GM19467 (cell line): ENCODE measurements around the gene CASP3.
"Not testable (repeated sequence)": the region's sequence is repeated elsewhere in the genome, so short reads cannot be mapped to it uniquely, and the experiment has no call there.

Experiments used
- ATAC-seq: cut with Tn5 transposase; IDR thresholded peaks from one replicate; pipeline ENCODE4 v1.9.1; 2021; ENCODE audit warnings: mild to moderate bottlenecking, moderate library complexity; ENCODE audit not compliant: unreplicated experiment

The CASP3 gene

DNA sequence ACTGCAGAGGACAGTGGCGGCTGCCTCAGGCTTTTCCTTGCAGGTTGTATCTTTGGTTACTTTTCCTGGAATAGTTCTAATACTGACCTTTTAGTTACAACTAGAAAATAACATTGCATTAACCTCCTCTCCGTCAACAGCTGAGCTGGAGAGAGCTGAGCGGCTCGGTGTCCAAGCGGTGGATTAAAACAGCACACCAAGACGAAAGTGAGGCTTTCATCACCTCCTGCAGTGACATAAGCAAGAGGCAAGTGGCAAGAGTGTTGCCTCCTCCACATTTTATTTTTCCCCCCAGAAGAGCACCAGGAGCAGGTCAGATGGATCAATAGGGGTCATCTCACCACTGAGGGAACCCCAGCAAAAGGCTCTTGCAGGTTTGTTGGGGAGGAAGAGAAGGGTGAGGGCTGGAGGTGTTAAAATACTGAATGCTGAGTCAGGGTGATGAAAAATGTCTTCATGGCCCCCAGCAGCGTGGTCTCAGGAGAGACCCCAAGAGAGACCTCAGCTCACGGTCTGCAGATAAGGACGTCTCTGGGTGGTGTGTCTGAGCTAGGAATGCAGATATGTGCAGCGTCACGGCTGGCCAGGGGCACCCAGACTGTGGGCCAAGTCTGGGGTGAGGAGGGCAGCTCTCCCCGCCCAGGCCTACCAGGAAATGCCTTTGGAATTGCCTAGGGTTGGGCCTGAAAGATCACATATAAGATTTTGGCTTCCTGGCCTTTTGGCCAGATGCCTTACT lies 50.3 kb downstream of the CASP3 start:
- ATAC-seq = no peak

DNA sequence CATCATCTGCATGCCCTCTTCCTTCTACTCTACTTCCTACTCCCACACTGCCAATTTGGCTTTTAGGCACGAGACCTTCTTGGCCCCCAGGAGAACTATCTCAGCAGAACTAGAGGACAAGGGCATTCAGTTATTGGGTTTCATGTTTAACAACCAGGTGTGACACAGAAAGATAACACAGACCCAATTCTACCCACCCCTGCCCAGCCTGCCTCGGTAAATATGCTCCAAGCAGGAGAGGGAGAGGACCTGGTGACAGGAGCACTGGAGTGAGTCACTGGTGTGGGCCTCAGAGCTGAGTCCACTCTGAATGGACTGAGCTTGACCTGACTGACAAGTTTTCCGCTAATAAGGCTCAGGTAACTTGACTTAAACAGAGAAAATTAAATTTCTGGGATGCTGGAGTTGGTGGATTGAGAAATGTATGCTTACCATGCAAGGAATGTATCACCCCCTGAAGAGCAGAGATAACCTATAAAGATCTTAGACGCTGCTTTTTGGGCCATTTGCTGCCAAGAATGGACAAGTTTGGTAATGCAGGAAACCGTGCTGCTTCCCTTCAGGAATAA lies 52.5 kb downstream of the CASP3 start:
- ATAC-seq = no peak

DNA sequence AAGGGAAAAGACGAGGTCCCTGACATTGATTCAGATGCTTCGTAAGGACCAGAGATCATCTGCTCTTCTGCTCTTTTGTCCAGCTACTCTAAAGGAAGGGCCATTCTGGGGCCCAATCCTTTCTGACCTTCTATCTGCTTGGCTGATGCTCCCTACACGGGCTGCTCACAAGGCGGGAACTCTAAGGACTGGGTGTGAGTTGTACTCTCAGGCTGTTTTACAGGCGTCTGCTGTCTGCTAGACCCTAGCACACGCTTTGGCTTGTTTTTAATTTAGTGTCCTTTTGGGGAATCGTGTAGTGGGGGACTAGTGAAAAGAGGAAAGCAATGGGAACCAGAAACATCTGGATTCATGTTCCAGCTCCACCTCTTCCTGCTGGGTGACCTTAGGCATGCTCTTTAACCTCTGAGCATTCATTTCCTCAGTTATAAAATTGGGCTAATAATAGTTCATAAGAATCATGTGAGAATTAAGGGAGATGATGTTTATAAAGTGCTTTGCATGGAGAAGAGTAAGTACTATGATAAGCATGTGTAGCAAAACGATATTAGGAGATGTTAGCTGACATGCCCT lies 53.1 kb downstream of the CASP3 start:
- ATAC-seq = no peak

DNA sequence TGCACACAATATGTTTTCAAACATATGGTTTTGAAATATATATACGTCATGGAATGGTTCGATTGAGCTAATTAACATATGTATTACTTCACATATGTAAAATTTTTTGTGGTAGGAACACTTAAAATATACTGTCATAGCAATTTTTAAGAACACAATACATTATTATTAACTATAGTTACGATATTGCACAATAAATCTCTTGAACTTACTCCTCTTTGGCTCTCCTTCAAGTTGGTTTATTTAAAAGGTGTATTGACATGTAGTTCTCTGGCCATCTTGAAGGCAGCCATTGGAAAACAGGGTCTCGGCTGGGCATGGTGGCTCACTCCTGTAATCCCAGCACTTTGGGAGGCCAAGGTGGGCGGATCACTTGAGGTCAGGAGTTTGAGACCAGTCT lies 53.8 kb downstream of the CASP3 start:
- no peak for ATAC-seq

DNA sequence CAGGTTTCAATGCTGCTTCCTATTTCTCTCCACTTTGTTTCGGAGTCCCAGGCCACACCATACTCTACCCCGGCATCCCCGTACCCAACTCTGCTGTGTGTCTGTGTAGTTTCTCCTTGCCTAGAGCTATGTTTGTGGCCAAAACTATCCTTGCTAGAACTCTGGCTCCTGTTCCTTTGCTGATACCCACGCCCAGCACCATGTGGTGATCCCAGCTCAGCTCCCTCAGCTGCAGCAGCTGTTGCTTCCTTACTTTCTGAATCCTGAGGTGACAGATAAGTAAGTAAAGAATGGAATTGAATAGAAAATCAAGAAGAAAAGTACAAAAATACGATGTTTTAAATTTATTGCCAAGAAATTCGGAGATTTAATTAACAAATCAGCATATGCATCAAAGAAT lies 55.8 kb downstream of the CASP3 start:
- no peak for ATAC-seq

DNA sequence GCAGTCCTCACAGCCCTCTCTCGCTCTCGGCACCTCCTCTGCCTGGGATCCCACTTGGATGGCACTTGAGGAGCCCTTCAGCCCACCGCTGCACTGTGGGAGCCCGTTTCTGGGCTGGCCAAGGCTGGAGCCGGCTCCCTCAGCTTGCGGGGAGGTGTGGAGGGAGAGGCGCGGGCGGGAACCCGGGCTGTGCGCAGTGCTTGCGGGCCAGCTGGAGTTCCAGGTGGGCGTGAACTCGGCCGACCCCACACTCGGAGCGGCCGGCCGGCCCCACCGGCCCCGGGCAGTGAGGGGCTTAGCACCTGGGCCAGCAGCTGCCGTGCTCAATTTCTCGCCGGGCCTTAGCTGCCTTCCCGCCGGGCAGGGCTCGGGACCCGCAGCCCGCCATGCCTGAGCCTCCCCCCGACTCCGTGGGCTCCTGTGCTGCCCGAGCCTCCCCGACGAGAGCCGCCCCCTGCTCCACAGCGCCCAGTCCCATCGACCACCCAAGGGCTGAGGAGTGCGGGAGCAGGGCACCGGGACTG lies 57.4 kb downstream of the CASP3 start:
- ATAC-seq = not testable (repeated sequence)

DNA sequence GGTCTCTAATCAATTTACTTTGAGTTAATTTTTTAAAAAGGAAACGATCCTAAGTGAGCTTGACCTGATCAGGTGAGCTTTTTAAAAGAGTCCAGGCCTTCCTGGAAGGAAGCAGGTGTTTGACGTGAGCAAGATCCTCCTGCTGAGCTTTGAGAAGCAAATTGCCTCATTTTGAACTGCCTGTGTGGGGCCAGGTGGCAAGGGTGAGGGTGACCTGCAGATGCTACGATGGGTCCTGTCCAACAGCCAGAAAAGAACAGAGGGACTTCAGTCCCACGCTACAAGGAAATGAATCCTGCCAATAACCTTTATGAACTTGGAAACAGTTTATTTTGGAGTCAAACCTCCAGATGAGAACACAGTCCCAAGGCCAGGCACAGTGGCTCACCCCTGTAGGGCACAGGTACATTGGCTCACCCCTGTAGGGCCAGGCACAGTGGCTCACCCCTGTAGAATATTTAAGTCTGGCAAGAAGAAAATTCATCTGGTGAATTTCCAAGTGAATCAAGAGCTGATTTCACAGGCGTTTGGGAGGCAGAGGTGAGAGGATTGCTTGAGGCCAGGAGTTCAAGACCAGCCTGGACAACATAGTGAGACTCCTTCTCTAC lies 58.1 kb downstream of the CASP3 start:
- ATAC-seq = no peak

DNA sequence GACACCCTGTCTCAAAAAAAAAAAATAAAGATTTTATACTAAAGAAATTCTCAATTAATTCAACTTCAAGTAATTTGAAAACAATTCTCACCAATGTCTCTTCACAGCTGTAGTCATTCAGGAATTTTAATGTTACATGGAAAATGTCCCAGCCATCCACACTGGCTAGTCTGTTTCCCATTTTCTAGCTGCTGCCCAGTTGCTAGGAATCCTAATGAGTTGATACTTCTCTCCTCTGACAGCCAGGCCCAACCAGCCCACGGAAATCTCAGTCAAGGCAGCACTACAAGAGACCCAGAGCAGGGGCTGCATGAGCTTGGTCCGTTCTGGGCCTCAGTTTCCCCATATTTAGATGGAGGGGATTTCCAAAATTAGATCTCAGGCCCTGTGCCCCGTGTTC lies 59.1 kb downstream of the CASP3 start:
- ATAC-seq = no peak

DNA sequence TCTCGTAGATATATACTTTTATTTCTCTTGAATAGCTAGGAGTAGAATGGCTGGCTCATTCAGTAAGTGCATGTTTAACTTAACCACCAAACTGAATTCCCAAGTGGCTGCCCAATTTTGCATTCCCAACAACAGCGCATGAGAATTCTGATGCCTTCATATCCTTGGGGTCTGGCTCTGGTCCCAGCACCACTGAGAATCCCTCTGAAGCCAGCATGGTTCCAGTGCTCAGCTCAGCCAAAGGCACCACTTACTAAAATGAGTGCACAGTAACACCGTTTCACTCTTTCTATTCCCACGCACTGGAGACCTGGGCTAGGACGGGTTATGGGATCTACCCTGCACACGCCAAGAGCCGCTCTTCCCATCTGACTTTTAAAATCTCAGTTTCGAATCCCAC lies 60.4 kb downstream of the CASP3 start:
- no peak for ATAC-seq

DNA sequence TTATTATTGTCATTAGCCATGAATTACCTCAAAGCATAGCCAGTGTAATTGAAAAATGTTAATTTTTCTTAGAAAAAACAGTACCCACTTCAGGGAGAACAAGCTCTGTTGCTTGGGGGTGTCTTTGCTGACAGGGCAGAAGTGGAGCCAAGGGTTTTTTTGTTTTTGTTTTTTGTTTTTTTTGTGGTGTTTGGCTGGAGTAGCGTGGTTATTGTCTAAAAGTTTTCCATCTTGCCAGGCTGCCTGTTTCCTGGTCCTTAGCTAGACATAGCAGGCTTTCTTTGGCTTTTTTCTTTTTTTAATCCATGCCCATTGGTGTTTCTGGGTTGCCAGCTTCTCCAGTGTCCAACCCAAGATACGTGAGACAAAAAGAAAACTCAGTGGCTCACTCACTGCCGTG lies 61.5 kb downstream of the CASP3 start:
- no peak for ATAC-seq

DNA sequence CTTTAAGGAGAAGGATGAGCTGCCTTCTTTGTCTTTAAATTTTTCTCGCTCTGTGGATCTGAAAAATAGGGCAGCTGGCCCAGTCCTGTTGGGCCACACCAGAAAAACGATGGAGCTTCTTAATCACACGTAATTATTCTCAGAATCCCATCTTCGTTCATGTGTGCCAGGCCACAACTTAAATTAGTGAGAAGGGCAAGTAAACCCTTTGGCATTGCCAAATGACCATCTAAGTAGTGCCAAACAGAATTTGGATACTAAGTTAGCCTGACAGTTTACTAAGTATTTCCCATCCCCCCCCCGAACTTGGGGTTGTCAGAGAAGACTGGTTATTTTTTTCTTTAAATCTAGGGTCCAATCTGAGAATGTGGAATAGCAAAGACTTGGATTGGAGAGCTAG lies 62.0 kb downstream of the CASP3 start:
- ATAC-seq = no peak

DNA sequence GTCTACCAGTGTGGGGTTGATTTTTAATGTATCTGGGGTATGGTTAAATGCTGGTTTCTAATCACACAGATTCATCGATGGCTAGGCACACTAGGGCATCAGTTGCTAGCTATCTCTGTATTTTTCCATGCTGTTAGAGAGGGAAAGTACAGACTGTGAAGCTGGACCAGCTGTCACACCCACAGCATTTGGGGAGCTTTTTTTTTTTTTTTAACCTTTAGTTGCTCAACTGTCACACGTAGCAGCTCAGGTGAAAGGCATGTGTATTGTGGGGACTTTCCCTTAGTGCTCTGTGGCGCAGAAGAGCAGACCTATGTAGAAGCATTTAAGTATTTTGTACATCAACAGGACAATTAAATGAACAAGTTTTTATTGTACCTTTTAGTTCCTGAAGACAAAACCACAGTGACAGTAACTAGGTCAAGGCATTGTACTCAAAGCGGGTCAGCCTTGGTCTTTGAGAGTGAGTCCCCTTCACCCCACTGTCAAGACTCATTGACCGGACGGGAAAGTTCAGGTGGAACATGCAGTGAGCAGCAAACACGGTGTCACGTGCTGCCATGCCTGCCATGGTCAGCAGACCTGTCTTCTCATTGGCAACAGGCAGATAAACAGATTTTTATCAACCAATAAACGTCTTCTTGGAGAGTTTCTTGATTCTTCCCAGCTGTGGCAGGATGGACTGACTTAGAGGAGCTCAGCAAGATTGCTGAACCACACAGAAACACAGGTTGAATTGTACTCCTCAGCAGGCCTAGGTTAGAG lies 65.3 kb downstream of the CASP3 start:
- ATAC-seq = no peak
